GM10266 (cell line): Measurements from ENCODE around the gene POLR3E.

ENCODE experiments used
- DNase-seq: peaks from one replicate; pipeline ENCODE4 v3.0.0; 2012; ENCODE audit errors: extremely low spot score
- CTCF ChIP-seq: IDR thresholded peaks from 2 replicates; pipeline ENCODE4 v1.5.1; 2012; ENCODE audit warnings: mild to moderate bottlenecking, low read depth; ENCODE audit not compliant: control insufficient read depth, insufficient read depth; ENCODE audit errors: missing control alignments

POLR3E gene

GRCh38 chr16:22327446-22327775, 30.2 kb downstream of the POLR3E start:
- no peak for TF ChIP-seq CTCF
- no peak for DNase-seq

DNA sequence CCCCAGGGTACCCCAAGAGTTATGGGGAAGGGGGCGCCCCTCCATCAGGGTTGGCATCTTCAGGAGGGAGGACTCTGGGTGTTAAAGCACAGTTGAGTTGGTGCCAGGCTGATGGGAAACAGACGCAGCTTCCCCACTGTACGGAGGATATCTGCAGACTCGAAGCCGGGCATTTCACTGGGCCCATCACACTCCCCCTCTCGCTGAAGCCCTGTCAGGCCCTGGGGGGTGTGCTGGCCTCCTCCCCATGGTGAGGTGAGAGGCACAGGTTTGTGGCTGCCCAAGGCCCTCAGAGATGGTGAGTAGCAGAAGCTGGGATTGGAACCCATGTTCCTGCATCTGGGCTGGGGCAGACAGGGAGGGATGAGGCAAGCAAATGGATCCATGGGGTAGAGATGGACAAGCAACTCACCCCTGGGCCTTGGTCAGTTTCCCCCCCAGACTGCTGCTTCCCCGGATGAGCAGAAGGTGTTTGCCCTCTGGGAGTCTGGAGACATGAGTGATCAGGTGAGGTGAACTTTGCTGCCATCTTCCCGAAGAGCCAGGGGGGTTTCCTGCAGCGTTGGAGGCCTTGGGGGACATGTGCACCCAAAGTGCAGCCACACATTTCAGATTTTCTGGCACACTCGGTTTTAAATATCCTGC, 31.0 kb downstream of the POLR3E start:
- no peak for TF ChIP-seq CTCF
- peak; percentile 6 for DNase-seq

- DNase-seq = no peak
Measured at GRCh38 chr16:22329199-22329695, 32.0 kb downstream of the POLR3E start.

GRCh38 chr16:22330326-22330725, 33.1 kb downstream of the POLR3E start:
- DNase-seq = no peak
- TF ChIP-seq CTCF = no peak

More at GRCh38 chr16:22329199-22329695, 32.0 kb downstream of the POLR3E start:
- no peak for TF ChIP-seq CTCF

DNA sequence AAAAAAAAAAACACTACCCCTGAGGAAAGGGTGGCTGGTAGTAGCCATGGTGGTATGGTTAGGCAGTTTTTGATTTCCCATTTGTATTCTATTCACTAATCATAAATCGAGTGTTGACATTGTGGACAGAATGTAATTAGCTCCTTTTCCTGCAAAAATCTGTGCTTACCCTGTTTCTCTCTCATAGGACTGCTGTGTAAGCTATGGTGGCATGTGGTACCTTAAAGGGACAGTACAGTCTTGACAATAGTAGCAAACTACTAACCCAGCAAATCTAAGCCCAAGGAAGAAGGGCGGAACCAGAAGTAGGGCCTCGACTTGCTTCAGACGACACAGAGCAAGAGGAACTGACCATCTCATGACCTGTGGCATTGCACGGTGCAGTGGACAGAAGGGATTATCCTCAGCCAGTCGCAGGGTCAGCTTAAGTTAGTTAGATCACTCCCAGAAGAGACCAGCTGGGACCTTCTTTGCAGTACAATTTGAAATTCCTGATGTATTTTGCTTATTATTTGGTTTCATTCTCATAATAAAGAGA, 36.3 kb downstream of the POLR3E start:
- no peak for DNase-seq

DNA sequence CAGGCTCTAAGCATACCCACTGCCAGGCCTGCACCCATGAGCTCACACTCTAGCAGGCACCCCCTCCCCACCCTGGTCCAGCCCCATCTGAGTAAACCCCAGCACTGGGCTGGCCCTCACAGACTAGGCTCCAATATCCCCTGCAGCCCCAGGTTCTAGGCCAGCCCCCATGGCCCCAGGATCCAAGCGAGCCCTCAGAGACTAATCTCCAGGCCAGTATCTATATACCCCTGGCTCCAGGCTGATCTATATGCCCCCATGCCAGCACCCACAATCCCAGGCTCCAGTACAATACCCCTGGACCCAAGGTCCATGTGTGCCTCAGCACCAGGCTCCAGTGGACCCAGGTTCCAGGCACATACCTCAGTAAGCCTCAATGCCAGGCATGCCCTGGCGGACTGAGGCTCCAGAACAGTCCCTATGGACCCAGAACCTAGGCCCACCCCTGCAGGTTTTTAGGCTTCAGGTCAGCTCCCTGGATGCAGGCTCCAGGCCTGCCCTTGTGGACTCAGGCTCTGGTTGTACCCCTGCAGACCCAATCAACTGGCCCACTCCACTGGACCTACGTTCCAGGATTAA, 38.5 kb downstream of the POLR3E start:
- TF ChIP-seq CTCF = no peak
- DNase-seq = no peak

More for the DNA sequence above, 36.3 kb downstream of the POLR3E start:
- no peak for TF ChIP-seq CTCF

DNA sequence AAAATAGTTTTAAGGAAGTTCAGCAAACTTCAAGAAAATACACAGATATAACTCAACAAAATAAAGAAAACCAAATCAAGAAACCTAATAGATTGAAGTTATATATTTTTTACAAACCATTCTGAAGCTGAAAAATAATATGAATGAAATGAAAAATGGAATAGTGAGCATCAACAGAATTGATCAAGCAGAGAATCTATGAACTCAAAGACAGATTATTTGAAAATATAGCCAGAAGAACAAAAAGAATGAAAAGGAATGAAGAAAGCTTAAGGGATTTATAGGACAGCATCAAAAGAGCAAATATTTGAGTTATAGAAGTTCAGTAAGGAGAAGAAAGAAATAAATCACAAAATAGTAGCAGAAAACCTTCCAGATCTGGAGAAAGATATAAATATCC, 39.4 kb downstream of the POLR3E start:
- TF ChIP-seq CTCF = no peak

More for the DNA sequence above, 39.4 kb downstream of the POLR3E start:
- no peak for DNase-seq
